ENCODE measurements around the gene VEZT.

DNA sequence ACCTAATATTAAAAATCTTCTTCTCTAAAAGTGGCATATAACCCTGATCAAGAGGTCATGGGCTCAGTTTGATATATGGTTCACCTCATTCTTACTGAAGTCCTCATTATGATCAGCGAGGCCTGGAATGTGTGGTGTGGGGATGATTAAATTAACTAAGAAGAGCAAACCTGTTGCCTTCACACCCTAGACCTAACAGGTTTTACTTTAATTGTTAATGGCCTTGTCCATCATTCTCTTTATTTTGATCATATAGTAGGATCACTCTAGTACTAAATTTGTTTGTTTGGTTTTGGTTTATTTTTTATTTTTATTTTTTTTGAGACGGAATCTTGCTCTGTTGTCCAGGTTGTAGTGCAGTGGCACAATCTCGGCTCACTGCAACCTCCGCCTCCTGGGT, 43.5 kb downstream of the VEZT start:
- no peak for TF ChIP-seq CTCF (conservative IDR thresholded peaks at IDR 0.05)
- TF ChIP-seq ZFX (IDR thresholded peaks at IDR 0.05): no peak

Data from C4-2B (cell line).